ENCODE measurements around the gene ZNF106.

DNA sequence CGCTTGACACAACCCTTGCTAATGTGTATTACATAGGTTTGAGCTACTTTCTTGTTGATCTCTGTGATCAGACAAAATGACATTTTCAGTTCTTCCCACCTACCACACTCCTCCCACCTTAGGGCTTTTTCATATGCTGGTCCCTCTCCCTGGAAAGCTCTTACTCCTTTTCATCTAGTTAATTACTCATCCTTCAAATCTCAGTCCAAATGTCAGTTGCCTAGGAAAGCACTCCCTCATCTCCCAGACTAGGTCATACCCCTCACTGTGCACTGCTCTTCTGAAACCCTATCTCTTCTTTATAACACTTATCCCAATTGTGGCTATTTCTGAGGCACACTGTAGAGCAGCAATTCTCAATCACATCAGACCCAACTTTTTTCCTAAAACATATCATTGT is 7.3 kb downstream of the ZNF106 start:
- TF ChIP-seq, protein P1, sequence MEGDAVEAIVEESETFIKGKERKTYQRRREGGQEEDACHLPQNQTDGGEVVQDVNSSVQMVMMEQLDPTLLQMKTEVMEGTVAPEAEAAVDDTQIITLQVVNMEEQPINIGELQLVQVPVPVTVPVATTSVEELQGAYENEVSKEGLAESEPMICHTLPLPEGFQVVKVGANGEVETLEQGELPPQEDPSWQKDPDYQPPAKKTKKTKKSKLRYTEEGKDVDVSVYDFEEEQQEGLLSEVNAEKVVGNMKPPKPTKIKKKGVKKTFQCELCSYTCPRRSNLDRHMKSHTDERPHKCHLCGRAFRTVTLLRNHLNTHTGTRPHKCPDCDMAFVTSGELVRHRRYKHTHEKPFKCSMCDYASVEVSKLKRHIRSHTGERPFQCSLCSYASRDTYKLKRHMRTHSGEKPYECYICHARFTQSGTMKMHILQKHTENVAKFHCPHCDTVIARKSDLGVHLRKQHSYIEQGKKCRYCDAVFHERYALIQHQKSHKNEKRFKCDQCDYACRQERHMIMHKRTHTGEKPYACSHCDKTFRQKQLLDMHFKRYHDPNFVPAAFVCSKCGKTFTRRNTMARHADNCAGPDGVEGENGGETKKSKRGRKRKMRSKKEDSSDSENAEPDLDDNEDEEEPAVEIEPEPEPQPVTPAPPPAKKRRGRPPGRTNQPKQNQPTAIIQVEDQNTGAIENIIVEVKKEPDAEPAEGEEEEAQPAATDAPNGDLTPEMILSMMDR (IDR thresholded peaks at IDR 0.05 in 2 of 3, conservative IDR thresholded peaks at IDR 0.05 in 1 of 3; ENCODE audit: borderline replicate concordance in 1 of 3, insufficient read depth in 1 of 3, low read depth in 2 of 3, low read length in 2 of 3), result no peak
- TF ChIP-seq POLR2A (IDR thresholded peaks at IDR 0.05; ENCODE audit: borderline replicate concordance, extremely low read depth, insufficient read depth, insufficient read length), result no peak
- no peak for TF ChIP-seq SIN3A (IDR thresholded peaks at IDR 0.05; ENCODE audit: low read depth)
- no peak for TF ChIP-seq YY1 (IDR thresholded peaks at IDR 0.05; ENCODE audit: extremely low read depth, insufficient replicate concordance, low read depth, low read length)
- TF ChIP-seq ATF3 (IDR thresholded peaks at IDR 0.05), result no peak
- TF ChIP-seq SP1 (IDR thresholded peaks at IDR 0.05; ENCODE audit: low read depth), result no peak
- no peak for TF ChIP-seq EZH2 (IDR thresholded peaks at IDR 0.05)
- no peak for TF ChIP-seq EZH2phosphoT487 (IDR thresholded peaks at IDR 0.05; ENCODE audit: borderline replicate concordance)
- no peak for TF ChIP-seq RAD21 (IDR thresholded peaks at IDR 0.05; ENCODE audit: low read depth)
